ENCODE data around the gene KLF4. TPM values are rescaled to one million over a fixed set of nuclear protein-coding genes. Genes with fewer than 3 reads are reported as not detected.

The KLF4 gene
- polyA plus RNA-seq, 1 donor from 2014 or later = 0.92 TPM

GRCh38 chr9:107467416-107467815, 22.2 kb downstream of the KLF4 start:
- no peak overlapping the region for H2AFZ ChIP-seq (ENCODE audit: low read depth, low read length)
- TF ChIP-seq TAF1 (IDR thresholded peaks at IDR 0.05; ENCODE audit: low read depth) (no peak), MXI1 (conservative IDR thresholded peaks at IDR 0.05; ENCODE audit: poor library complexity, severe bottlenecking) (no peak), EP300 (conservative IDR thresholded peaks at IDR 0.05; ENCODE audit: poor library complexity, severe bottlenecking) (no peak), SMC3 (conservative IDR thresholded peaks at IDR 0.05; ENCODE audit: poor library complexity) (no peak), REST (IDR thresholded peaks at IDR 0.05; ENCODE audit: borderline replicate concordance) (no peak), CTCF (IDR thresholded peaks at IDR 0.05; ENCODE audit: poor library complexity, severe bottlenecking) (no peak)
- H3K9me3 ChIP-seq (ENCODE audit: low read length) = no peaks in the 10 kb centered on the region
- no peaks in the 10 kb centered on the region for H4K20me1 ChIP-seq (ENCODE audit: insufficient read depth)
- H3K9me2 ChIP-seq (ENCODE audit: insufficient read depth, low read length) = no peaks in the 10 kb centered on the region
- H3K79me2 ChIP-seq (replicated peaks; ENCODE audit: insufficient read depth, low read length) = no peaks in the 10 kb centered on the region
- no peak overlapping the region for H3K27ac ChIP-seq (ENCODE audit: low read length)
- H3F3A ChIP-seq (ENCODE audit: insufficient read depth, low read length, poor library complexity, severe bottlenecking) = no peaks in the 10 kb centered on the region
- no peak overlapping the region for H3K4me3 ChIP-seq (ENCODE audit: low read length)
- no peak overlapping the region for H3K4me2 ChIP-seq (ENCODE audit: low read length)
- H3K9ac ChIP-seq (ENCODE audit: low read length) = no peak overlapping the region
- peaks cover 28% of the 10 kb centered on the region for H3K27me3 ChIP-seq (ENCODE audit: insufficient read depth, low read depth, low read length)
- no peaks in the 10 kb centered on the region for H3K36me3 ChIP-seq (ENCODE audit: insufficient read depth, low read length)

- Histone ChIP-seq H4K20me1 (ENCODE audit: insufficient read depth) (no peaks in the 10 kb centered on the region), H3K9ac (ENCODE audit: low read length) (no peak overlapping the region), H3K9me2 (ENCODE audit: insufficient read depth, low read length) (no peaks in the 10 kb centered on the region), H3K36me3 (ENCODE audit: insufficient read depth, low read length) (no peaks in the 10 kb centered on the region), H3F3A (ENCODE audit: insufficient read depth, low read length, poor library complexity, severe bottlenecking) (no peaks in the 10 kb centered on the region), H3K79me2 (replicated peaks; ENCODE audit: insufficient read depth, low read length) (no peaks in the 10 kb centered on the region), H3K4me3 (ENCODE audit: low read length) (no peak overlapping the region), H3K27me3 (ENCODE audit: insufficient read depth, low read depth, low read length) (peaks cover 28% of the 10 kb centered on the region), H3K4me2 (ENCODE audit: low read length) (no peak overlapping the region), H3K9me3 (ENCODE audit: low read length) (no peaks in the 10 kb centered on the region), H2AFZ (ENCODE audit: low read depth, low read length) (no peak overlapping the region), H3K27ac (ENCODE audit: low read length) (no peak overlapping the region)
- no peak for TF ChIP-seq RAD21 (conservative IDR thresholded peaks at IDR 0.05)
- TF ChIP-seq POLR2AphosphoS5 (IDR thresholded peaks at IDR 0.05) = no peak
- no peak for TF ChIP-seq SMC3 (conservative IDR thresholded peaks at IDR 0.05; ENCODE audit: poor library complexity)
- TF ChIP-seq EP300 (conservative IDR thresholded peaks at IDR 0.05; ENCODE audit: poor library complexity, severe bottlenecking) = no peak
- TF ChIP-seq CTCF (IDR thresholded peaks at IDR 0.05; ENCODE audit: poor library complexity, severe bottlenecking) = no peak
- no peak for TF ChIP-seq REST (IDR thresholded peaks at IDR 0.05; ENCODE audit: borderline replicate concordance)
- no peak for TF ChIP-seq MXI1 (conservative IDR thresholded peaks at IDR 0.05; ENCODE audit: poor library complexity, severe bottlenecking)
- TF ChIP-seq TAF1 (IDR thresholded peaks at IDR 0.05; ENCODE audit: low read depth) = no peak
- TF ChIP-seq EZH2 (IDR thresholded peaks at IDR 0.05; ENCODE audit: borderline replicate concordance, insufficient read depth, low read length, poor library complexity, severe bottlenecking) = no peak
Observed at GRCh38 chr9:107466826-107467225, 22.7 kb downstream of the KLF4 start.
